Thyroid gland (tissue), 4 donors: Measurements from ENCODE around the gene RCC2.

Source experiments
- POLR2A ChIP-seq, 2 donors: fragments of 450-650 bp; IDR thresholded peaks; one replicate each; pipeline ENCODE4 v1.6.1; 2017; ENCODE audit warnings: antibody characterized with exemption in 2 of 2, mild to moderate bottlenecking in 2 of 2, moderate library complexity in 1 of 2
- TF ChIP-seq, protein P1 (sequence below), 6 experiments: fragments of 200-600 bp in 3 of 6; fragments of 450-650 bp in 3 of 6; sonication (generic) in 3 of 6; IDR thresholded peaks; one replicate each; pipeline ENCODE4 v1.5.1; 2016 to 2019; ENCODE audit warnings: antibody characterized with exemption in 6 of 6, mild to moderate bottlenecking in 2 of 6, inconsistent platforms in 1 of 6, moderate library complexity in 1 of 6

DNA sequence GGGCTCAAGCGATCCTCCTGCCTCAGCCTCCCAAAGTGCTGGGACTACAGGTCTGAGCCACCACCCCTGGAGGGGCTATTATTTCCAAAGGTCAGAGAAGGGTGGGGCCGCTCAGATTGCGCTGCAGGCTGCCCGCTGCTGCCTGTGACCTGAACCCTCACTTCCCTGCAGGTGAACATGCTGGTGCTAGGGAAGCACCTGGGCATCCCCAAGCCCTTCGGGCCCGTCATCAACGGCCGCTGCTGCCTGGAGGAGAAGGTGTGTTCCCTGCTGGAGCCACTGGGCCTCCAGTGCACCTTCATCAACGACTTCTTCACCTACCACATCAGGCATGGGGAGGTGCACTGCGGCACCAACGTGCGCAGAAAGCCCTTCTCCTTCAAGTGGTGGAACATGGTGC is 76.1 kb downstream of the RCC2 start:
- TF ChIP-seq, protein P1, sequence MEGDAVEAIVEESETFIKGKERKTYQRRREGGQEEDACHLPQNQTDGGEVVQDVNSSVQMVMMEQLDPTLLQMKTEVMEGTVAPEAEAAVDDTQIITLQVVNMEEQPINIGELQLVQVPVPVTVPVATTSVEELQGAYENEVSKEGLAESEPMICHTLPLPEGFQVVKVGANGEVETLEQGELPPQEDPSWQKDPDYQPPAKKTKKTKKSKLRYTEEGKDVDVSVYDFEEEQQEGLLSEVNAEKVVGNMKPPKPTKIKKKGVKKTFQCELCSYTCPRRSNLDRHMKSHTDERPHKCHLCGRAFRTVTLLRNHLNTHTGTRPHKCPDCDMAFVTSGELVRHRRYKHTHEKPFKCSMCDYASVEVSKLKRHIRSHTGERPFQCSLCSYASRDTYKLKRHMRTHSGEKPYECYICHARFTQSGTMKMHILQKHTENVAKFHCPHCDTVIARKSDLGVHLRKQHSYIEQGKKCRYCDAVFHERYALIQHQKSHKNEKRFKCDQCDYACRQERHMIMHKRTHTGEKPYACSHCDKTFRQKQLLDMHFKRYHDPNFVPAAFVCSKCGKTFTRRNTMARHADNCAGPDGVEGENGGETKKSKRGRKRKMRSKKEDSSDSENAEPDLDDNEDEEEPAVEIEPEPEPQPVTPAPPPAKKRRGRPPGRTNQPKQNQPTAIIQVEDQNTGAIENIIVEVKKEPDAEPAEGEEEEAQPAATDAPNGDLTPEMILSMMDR (IDR thresholded peaks at IDR 0.05), result no peak
- no peak for TF ChIP-seq POLR2A (IDR thresholded peaks at IDR 0.05)
